Tongue (tissue), 2 donors: ENCODE measurements around the gene MRPL34. TPM values are rescaled to one million over a fixed set of nuclear protein-coding genes. Genes with fewer than 3 reads are reported as not detected.
A peak's percentile ranks its signal among the peaks of the same experiment; 100 is the strongest.

Experiments used
- DNase-seq: peaks from one replicate; pipeline ENCODE4 v3.0.0-alpha.2; 2015
- total RNA-seq: library from RNA; depleted of rRNA; stranded (reverse); fragments of >200 nt; gene quantifications from one replicate; pipeline ENCODE4 v1.2.3, GENCODE V29; 2014

Gene MRPL34
- total RNA-seq, 1 donor from 2014 or later, result 38.9 TPM

- no peak for DNase-seq
Measured at GRCh38 chr19:17328517-17329365, 23.1 kb downstream of the MRPL34 start.

DNA sequence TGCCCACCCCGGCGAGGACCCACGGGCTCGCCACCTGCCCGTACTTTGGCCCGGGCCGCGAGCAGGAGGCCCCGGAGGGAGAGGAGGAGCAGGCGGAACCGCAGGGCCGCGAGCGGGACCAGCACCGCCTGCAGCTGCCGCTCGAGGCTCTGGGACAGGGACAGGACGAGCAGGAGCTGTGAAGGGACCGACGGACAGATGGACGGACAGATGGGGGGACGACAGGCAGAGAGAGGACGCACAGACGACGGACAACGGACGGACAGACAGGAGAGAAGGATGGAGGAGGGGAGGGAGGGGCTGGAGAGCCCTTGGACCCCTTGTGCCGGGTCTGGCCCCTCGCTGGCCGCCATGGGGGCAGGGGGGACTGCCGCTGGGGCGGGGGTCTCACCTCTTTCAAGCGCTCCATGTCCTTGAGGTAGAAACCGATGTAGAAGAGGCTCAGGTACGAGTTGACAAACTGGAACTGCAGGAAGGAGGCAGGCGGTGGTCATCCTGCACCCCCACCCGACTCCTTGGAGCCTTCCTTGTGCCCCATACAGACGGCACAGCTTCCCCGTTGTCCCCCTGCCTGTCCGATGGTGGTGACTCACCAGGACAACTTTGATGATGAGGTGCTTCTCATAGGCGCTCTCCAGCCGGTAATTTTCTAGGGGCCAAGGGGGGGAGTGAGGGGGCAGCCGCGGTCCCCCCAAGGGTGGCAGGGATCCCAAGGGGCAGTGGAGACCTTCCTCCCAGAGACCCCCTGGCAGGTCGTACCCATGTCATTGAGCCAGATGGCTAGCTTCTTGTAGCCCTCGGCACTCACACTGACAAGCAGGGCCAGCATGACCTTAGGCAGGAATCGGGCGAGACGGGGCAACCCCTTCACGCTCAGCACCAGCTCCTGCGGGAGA, 23.9 kb downstream of the MRPL34 start:
- DNase-seq, result no peak

DNA sequence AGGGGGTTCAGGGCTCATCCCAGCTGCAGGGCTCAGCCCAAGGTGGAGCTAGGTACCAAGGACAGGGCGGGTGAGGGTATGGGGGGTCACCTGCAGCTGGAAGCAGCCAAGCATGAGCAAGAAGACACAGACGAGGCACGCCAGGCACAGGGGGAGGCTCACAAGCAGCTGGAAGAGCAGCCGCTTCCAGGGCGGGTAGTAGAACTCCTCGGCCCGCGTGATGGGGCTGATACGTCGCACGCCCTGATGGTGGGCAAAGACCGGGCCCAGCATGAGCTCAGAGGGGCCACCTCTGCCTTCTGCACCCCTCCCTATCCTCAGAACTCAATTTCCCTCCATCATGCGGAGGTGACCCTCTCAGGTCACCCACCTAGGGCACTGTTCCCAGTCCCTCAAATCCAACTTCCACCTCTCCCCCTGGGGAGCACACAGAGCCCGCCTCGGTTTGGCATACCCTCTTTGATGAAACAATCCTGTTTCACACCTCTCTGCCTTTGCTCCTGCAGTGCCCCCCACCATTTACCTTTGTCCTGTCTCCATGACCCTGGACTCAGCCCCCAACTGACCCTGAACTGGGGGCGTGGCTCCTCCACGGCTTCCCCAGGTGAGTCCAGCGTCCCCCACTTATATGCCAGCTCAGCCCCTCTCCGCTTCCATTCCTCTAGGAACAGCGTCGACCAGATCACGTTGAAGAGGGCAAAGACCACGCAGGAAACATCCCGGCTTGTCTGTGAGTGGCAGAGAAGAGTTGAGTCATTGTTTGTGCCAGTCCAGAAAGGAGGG, 24.8 kb downstream of the MRPL34 start:
- no peak for DNase-seq

DNA sequence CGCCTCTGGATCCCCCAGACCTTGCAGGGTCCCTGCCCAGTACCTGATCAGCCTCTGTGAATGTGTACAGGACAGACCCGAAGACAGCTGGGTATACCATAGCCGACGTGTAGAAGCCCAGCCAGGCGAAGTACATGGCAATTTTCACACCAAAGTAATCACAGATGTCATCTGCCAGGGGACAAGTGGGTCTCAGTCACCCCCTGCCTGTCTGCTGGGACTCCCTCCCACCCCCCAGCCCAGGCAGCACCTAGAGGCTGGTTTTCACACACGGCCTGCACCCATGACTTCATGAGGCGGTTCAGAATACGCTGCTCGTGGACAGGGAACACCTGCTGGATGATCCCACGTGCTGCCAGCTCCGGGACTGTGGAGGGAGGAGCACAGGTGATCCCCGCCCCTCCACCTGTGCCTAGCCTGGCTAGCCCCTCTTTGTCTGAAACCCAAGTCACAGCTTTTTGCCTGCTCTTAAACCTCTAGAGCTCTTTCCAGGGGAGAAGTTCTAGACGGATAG, 25.4 kb downstream of the MRPL34 start:
- no peak for DNase-seq

- no peak for DNase-seq
Measured at GRCh38 chr19:17332360-17332676, 26.6 kb downstream of the MRPL34 start.

DNA sequence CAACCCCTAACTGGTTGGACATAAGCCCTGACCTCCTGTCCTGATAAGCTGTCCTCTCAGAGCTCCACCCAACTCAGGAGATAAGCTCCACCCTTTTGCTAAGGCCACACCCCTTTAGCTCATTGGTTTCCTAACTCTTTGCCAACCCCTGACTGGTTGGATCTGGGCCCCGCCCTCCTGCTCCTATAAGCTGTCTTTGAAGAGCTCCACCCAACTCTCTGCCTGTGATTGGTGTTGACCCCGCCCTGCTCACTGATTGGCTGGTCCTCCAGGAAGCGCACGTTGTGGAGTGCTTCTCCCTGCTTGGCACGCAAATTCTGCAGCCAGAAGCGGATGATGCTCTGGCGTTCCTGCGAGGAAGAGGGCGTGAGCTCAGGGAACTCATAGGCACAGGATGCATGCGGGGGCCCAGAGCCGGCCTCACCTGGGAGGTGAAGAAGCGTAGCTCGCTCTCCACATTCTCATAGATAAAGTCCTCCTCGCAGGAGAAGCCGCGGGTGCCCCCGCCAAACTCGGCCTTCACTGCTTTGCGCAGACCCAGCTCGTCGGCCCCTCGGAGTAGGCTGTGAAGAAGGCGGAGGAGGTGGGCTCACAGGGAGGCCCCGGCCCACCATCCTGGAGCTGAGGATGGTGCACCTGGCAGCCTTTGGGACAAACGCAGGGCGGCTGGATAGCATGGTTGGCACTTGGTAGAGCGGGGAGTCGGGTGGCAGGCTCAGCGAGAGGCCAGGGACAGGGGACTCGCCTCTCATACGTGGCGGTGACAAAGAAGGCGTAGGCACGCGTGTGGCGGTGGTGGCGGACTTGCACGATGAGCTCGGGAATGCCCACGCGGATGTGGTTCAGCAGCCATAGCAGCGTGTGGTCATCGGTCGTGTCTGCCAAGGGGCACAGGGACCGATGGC, 27.3 kb downstream of the MRPL34 start:
- DNase-seq, result no peak

GRCh38 chr19:17333611-17334413, 28.1 kb downstream of the MRPL34 start:
- no peak for DNase-seq

GRCh38 chr19:17334414-17335409, 29.0 kb downstream of the MRPL34 start, which contains the start of gene ANO8:
ANO8 (minus strand) TSS chr19:17334855; CDS start chr19:17334670, 185 bp downstream.
- DNase-seq, result peak; percentile 98

DNA sequence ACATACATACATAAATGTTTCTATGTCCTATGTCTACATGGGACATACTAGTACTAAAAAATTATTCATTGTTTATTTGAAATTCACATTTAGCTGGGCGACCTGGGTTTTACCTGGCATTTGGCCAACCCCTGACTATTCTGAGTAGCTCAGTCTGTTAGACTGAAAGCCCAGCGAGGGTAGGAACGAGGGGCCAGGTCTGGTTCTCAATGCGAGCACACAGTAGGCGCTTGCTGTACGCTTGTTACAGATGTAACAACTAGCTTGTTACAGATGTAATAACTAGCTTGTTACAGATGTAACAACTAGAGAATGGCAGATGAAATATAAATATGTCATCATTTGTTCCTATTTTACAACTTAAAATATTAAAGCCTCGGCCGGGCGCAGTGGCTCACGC, 29.9 kb downstream of the MRPL34 start:
- DNase-seq, result no peak

DNA sequence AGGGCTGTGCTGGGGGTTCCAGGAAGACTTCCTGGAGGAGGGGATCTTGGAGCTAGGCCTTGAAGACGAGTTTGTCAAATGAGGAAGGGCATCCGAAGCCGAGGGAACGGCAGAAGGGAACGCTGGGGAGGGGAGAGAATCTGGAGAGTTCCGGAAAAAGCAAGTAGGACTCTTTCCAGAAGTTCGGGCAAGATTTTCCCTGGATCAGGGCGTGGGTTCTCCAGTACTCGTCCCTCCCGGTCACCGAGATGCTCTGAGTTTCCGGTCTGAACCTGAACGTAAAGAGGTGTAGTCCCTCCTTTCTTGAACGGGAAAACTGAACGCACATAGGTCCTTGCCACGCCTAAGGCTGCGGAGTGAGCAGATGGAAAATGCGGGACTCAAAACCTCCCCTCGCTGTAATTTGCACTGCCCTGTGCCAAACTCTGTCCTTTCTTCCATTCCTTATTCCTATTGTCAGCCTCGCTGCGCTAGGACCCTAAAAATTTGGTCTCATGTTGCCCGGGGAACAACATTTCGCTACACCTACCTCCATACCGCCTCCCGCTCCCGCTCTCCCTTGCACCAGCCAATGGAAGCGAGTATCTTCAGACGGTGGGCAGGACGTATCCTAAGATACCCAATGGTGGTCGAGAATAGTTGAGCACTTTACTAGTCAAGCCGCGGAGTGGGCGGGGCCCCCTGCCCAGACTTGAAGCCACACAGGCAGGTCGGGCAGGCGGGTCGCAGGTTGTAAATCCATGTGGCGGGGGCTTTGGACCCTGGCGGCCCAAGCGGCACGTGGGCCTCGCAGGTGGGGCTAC, 31.4 kb downstream of the MRPL34 start, which contains the start of gene GTPBP3:
Gene GTPBP3, plus strand, starts transcription at position 682 of the 803 bp plus-strand sequence. Its CDS starts 59 bp downstream, at position 741.
- DNase-seq, result peak; percentile 99

DNA sequence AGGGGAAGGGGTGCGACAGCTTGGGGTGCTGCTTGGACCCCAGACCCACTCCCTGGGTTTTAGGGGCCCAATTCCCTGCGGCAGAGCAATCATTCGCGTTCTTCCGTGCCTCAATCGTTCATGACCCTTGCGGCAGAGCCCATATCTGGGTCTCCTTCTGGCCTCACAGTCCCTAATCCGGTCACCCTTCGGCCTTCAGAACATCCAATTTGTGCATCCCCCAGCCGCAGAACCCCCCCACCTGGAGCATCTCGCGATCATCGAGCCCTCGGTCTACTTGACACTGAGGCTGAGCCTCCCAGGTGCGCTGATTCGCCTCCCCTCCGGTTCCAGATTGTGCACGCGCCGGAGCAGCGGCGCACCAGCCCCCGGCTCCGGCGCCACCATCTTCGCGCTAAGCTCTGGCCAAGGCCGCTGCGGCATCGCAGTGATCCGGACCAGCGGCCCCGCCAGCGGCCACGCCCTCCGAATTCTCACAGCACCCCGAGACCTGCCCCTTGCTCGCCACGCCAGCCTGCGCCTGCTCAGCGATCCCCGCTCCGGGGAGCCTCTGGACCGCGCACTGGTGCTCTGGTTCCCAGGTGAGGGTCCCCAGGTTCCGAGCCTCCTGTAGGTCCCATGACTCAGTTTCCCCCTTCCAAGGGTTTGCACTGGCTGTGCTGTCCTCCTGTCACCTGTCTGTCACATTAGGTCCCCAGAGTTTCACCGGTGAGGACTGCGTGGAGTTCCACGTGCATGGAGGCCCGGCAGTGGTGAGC, 32.2 kb downstream of the MRPL34 start:
- DNase-seq, result no peak

GRCh38 chr19:17338433-17339078, 32.9 kb downstream of the MRPL34 start:
- DNase-seq, result no peak

GRCh38 chr19:17339088-17339741, 33.5 kb downstream of the MRPL34 start:
- DNase-seq, result no peak

DNA sequence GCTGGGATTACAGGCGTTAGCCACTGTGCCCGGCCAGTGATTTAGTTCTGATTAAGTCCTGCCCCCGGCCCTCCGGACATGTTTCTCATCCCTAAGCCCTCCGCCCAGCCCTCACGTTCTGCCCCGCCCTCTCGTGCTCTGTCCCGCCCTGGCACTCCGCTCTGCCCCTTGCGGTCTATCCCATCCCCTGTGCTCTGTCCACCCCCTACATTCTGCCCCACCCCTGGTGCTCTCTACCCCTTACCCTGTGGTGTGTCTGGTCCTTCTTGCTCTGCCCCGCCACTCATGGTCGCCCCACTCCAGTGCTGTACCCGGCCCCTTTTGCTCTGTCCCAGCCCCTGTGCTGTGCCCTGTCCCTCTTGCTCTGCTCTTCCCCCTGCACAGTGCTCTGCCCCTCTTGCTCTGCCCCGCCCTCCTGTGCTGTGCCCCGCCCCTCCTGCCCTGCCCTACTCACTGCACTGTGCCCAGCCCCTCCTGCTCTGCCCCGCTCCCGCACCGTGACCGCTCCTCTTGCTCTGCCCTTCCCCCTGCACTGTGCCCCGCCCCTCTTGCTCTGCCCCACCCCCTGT, 34.7 kb downstream of the MRPL34 start:
- no peak for DNase-seq

DNA sequence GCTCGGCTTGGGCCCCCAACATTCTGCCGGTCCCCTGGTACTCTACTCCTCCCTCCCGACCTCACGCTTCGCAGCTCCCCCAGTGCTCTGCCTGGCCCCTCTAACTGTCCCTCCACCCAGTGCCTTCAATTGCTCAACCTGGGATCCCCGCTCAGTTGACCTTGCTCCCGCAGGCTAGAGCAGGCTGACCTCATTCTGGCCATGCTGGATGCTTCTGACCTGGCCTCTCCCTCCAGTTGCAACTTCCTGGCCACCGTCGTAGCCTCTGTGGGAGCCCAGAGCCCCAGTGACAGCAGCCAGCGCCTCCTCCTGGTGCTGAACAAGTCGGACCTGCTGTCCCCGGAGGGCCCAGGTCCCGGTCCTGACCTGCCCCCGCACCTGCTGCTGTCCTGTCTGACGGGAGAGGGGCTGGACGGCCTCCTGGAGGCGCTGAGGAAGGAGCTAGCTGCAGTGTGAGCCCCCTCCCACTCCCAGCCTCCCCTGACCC, 35.2 kb downstream of the MRPL34 start:
- DNase-seq, result no peak
